ENCODE results near the gene ZSCAN12. TPM values are rescaled to one million over a fixed set of nuclear protein-coding genes. Genes with fewer than 3 reads are reported as not detected.

Gene ZSCAN12
- polyA plus RNA-seq, 6 donors from 2014 or later = 2.3 to 6.3 (median 3.8) TPM

DNA sequence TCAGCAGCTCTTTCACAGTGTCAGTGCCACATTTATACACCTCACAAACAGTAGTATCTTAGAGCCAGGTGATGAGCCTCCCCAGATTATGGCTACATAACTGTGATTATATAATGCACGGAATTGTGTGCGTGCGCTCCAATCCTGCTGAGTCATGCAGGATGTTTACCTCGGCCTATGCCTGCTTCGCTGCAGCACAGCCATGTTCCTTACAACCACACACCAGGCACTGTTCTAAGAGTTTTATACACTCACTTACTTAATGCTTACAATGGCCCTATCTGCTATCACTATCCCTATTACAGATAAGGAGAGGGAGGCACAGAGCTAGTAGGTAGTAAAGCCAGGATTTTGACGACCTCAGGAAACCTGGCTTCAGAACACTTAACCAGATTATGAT lies 42.5 kb downstream of the ZSCAN12 start:
- Mint-ChIP-seq H3K4me3 (peak overlapping the region in 1 of 8 donors; percentile 21), H3K27ac (no peak overlapping the region), H3K36me3 (no peaks in the 10 kb centered on the region), H3K4me1 (peaks cover 15 to 31% (median 23%) of the 10 kb centered on the region in 3 donors), H3K27me3 (no peaks in the 10 kb centered on the region), H3K9me3 (no peaks in the 10 kb centered on the region)
- DNase-seq = no peak
- no peak for ATAC-seq (ENCODE audit: low read depth in 2 of 2)

DNA sequence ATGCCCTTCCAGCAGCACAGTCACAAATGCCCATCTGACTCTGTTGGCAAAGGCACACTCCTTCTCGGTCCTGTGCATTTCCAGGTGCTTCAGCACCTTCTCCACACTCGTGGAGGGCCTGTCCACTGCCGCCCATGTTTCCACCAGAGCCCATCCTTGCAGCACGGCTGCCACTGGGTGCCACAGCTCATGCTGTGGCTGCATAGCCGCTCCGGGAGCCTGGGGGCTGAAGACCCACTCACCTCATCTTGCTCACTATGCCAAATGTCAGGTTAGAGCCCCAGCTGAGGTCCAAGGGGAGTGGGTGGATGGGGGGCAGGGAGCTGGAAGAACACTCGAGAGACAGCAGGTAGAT lies 42.9 kb downstream of the ZSCAN12 start:
- H3K36me3 Mint-ChIP-seq = no peaks in the 10 kb centered on the region
- no peak overlapping the region for H3K4me3 Mint-ChIP-seq
- no peaks in the 10 kb centered on the region for H3K27me3 Mint-ChIP-seq
- H3K9me3 Mint-ChIP-seq = no peaks in the 10 kb centered on the region
- peak overlapping the region in 1 of 6 donors; percentile 78 for H3K27ac Mint-ChIP-seq
- peaks cover 16 to 34% (median 26%) of the 10 kb centered on the region in 3 donors for H3K4me1 Mint-ChIP-seq
- DNase-seq = no peak
- no peak for ATAC-seq (ENCODE audit: low read depth in 2 of 2)

DNA sequence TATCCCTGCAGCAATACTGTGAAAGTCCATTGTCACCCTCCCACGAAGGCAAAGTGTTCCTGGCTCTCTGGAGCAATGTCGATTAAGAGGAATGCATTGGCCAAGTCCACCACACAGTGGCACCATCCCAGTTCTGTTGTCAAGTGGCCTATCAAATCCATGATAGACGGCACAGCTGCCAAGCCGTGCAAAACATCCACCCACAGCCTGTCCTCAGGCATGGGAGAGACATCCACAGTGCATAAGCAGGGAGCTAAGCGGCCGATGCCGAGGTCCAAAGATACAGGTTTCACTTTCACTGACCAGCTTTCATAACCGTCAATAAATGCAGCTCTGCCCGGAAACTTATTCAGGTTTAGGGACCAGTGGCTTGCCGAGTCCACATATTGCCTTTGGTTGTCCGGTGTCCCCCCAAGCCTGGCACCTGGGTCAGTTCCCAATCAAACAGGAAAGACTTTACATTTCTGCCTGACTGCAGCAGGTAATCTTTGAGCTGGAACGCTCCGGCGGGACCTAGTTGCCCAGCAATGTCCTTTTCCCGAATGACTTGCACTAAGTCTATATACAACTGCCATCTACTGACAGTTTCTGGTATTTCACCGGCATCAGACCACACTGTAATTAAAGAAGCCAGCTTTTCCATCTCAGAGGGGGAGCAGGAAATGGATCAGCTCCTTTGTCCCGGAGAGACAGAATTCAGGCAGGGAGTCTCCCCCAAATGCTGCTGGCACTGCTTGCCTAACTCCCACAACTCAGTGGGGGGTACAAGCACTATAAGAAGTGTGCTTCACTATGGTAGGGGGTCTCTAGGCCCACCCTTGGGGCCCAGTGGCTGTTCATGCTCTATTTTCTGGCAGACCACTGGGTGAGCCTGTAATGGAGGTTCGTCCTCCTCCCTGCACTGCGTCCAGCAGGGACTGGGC lies 43.5 kb downstream of the ZSCAN12 start:
- Mint-ChIP-seq H3K27me3 (no peaks in the 10 kb centered on the region), H3K27ac (peak overlapping the region; percentile 15 to 90 (median 66)), H3K4me3 (peak overlapping the region; percentile 79 to 97 (median 91)), H3K9me3 (no peaks in the 10 kb centered on the region), H3K4me1 (peaks cover 23 to 41% (median 32%) of the 10 kb centered on the region in 3 donors), H3K36me3 (no peaks in the 10 kb centered on the region)
- peak; percentile 58 for DNase-seq
- ATAC-seq (ENCODE audit: low read depth in 2 of 2) = peak; percentile 78 to 83

DNA sequence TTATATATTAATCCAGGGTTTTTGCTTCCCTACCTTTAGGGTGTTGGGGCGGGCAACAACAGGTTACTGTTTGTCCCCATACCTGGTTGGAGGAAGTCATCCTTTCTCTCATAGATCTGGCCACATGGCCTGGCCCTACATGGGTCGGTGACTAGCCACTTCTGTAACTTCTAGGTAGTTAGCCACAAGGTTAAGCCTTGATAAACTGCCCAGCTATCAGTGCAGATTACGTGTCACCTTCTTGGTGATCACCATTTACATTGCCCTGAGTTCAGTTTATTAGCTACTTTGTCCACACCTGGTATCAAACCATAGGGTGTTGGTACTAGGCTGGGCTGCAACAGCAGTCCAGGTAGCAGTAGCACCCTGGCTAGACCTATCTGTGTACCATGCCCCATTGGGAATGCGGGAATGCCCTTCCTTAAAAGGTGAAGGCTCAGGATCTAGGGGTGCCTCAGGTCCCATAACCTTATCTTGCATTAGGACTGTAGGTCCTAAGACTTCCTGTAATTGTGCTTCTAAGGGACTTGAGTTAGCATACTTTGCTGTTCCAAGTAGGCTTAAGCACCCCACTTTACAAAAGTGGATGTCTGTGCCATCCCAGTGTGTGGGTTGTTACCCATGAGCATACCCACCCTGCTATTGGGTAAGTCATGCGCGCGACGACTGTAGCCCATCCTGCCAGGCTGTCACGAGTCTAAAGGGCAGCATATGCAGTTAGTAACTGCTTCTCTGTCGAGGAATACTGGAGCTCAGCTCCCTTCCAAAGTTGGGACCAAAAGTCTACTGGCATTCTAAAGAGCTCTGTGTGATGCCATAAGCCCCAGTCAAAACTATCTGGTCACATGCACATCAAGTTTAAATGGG lies 44.6 kb downstream of the ZSCAN12 start:
- peak overlapping the region in 2 of 6 donors; percentile 39 to 90 for H3K27ac Mint-ChIP-seq
- no peak for DNase-seq

DNA sequence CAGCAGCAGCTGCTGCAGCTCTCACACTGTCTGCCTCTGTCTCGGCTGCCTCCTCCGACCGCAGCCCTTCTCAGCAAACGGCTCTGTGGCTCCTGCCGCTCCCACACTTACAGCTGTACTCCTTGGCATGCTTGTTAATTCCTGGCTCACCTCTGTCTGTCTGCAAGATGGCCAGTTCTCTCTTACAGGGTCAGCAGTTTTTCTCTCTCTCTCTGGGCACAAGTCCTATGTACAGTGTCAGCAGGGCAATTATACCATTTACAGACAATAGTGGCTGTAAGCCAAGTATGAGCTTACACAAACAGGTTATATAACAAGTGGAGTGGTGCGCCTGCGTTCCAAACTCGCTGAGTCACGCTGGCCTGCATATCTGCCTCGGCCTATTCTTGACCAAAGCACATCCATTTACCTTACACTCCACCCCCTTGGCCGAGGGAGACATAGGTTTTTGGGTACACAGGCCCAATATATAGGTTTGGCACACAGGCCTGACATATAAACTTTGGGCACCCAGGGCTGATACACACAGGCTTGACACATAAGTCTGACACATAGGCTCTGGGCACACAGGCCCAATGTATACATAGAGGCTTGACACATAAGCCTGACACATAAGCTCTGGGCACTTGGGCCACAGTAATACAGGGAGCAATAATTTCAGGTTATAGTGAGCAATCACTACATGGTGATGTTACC lies 45.4 kb downstream of the ZSCAN12 start:
- no peak for ATAC-seq (ENCODE audit: low read depth in 2 of 2)
- H3K27me3 Mint-ChIP-seq = no peaks in the 10 kb centered on the region

More for the DNA sequence above, 44.6 kb downstream of the ZSCAN12 start:
- ATAC-seq (ENCODE audit: low read depth in 2 of 2) = no peak
- H3K4me1 Mint-ChIP-seq = peaks cover 32 to 52% (median 43%) of the 10 kb centered on the region in 3 donors
- peak overlapping the region in 7 of 8 donors; percentile 25 to 97 (median 86) for H3K4me3 Mint-ChIP-seq
- H3K36me3 Mint-ChIP-seq = no peaks in the 10 kb centered on the region
- H3K27me3 Mint-ChIP-seq = no peaks in the 10 kb centered on the region
- no peaks in the 10 kb centered on the region for H3K9me3 Mint-ChIP-seq

DNA sequence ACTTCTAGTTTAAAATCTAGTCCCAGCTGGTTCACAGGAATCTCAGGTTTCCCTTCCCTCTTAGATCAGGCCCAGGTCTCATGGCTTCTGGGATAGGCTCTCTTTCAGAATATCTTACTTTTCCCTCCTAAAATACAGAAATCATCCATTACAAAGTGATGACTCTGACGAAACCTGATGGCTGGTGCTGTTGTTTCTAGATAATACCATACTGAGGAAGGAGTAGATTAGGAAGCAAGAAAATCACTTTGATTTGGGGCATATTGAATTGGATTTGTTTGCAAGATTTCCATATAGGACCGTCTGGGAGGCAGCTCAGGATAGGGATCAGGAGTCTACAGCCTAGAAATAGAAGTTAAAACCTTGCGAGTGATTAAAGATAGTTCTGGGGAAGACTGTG lies 46.2 kb downstream of the ZSCAN12 start:
- H3K27ac Mint-ChIP-seq = no peak overlapping the region
- H3K36me3 Mint-ChIP-seq = no peaks in the 10 kb centered on the region
- H3K9me3 Mint-ChIP-seq = no peaks in the 10 kb centered on the region
- ATAC-seq (ENCODE audit: low read depth in 2 of 2) (no peak), DNase-seq (no peak)
- no peaks in the 10 kb centered on the region for H3K27me3 Mint-ChIP-seq
- peak overlapping the region in 1 of 8 donors; percentile 85 for H3K4me3 Mint-ChIP-seq
- H3K4me1 Mint-ChIP-seq = peaks cover 39 to 59% (median 48%) of the 10 kb centered on the region in 3 donors

More for the DNA sequence above, 45.4 kb downstream of the ZSCAN12 start:
- no peaks in the 10 kb centered on the region for H3K9me3 Mint-ChIP-seq
- peak overlapping the region in 1 of 8 donors; percentile 85 for H3K4me3 Mint-ChIP-seq
- H3K36me3 Mint-ChIP-seq = no peaks in the 10 kb centered on the region
- peak overlapping the region in 2 of 6 donors; percentile 62 to 71 for H3K27ac Mint-ChIP-seq
- no peak for DNase-seq
- H3K4me1 Mint-ChIP-seq = peaks cover 39 to 59% (median 48%) of the 10 kb centered on the region in 3 donors

DNA sequence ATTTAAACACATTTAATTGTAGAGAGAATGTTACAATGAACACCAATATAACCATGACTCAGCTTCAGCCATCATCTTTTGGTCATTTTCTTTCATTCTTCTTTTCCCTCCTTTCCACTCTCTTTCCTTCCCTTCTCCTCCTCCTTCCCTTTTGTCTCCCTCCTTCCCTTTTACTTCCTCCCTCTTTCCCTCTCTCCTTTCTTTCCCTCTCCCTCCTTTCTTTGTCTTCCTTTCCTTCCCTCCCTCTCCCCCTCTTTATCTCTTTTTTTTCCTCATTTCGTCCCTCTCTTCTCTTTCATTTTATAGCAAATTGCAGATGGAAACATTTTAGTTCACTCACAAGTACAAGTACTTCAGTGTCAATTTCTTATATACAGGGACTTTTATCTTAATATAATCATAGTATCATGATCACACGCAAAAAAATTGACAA lies 48.0 kb downstream of the ZSCAN12 start:
- ATAC-seq (ENCODE audit: low read depth in 2 of 2) = no peak
- no peak for DNase-seq
- H3K27ac Mint-ChIP-seq = peak overlapping the region in 3 of 6 donors; percentile 16 to 91 (median 78)
- H3K4me1 Mint-ChIP-seq = peaks cover 39 to 56% (median 46%) of the 10 kb centered on the region in 3 donors
- no peaks in the 10 kb centered on the region for H3K36me3 Mint-ChIP-seq
- peaks cover 0 to 11% (median 0%) of the 10 kb centered on the region in 3 donors for H3K27me3 Mint-ChIP-seq
- no peaks in the 10 kb centered on the region for H3K9me3 Mint-ChIP-seq
- H3K4me3 Mint-ChIP-seq = peak overlapping the region in 6 of 8 donors; percentile 7 to 99 (median 98)

DNA sequence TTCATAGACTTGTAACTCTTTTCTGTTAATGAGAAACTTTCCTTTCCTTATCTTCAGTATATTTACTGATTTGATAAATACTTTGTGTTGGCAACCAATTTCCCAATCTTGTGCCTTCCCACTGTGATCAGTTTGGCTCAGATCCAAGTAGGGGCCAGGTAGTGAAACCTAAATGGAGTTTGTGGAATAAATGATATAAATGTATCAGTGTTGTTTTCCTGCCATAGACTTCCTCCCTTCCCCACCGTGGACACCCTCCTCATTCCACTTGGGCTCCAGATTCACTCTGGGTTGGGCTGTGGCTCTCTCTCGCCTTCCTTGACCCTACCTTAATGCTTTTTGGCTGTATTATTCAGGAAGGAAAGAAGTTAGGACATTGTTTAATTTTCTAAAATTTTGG lies 48.5 kb downstream of the ZSCAN12 start:
- Mint-ChIP-seq H3K36me3 (no peaks in the 10 kb centered on the region), H3K27me3 (peaks cover 0 to 15% (median 0%) of the 10 kb centered on the region in 3 donors), H3K9me3 (no peaks in the 10 kb centered on the region), H3K4me3 (peak overlapping the region in 6 of 8 donors; percentile 96 to 99 (median 98)), H3K4me1 (peaks cover 36 to 52% (median 42%) of the 10 kb centered on the region in 3 donors), H3K27ac (peak overlapping the region in 3 of 6 donors; percentile 38 to 97 (median 91))
- DNase-seq (no peak), ATAC-seq (ENCODE audit: low read depth in 2 of 2) (no peak)

DNA sequence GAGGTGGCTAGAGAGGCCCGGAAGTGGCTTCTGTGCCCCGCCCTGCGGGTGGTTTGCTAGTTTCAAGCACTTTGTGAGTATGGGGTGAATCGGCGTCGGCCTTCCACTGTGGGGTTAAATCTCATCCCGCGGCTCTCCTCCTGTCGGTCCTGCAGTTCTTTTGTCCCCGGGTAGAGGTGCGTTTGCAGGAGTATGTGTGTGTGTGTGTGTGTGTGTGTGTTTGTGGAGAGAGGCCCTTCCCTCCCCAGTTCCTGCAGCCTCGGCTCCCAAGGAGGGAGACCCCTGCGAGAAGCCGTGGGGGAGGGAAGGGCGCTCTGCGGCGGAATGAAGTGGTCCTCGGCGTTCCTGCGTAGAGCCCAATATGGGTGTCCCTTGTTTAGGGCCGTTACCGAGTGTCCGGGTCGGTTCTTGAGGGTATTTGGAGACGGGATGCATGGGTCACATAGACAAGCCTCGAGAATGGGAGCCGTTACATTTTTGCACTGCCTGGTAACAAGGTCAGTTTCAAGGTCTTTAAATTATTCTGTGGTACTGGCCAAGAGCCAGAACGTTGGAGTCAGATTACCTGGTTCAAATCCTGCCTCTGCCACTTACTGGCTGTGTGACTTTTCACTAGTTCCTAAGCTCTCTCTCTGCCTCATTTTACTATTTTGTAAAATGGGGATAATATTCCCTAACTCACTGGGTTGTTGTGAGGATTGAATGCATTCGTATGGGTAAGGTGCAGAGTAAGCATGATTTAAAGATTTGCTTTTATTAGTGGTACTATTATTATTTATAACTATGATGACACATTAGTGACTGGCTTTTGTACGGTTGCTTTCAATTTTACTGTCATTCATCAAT lies 49.4 kb downstream of the ZSCAN12 start, which contains the start of gene ZKSCAN3:
Gene ZKSCAN3, plus strand, starts transcription at position 56 of the 846 bp plus-strand sequence. CDS start 9,640 bp downstream, outside the sequence.
- Mint-ChIP-seq H3K9me3 (no peaks in the 10 kb centered on the region), H3K27me3 (peaks cover 0 to 20% (median 5%) of the 10 kb centered on the region in 3 donors), H3K4me3 (peak within 1 kb of the TSS; percentile 94 to 99 (median 98)), H3K4me1 (peaks cover 27 to 42% (median 32%) of the 10 kb centered on the region in 3 donors), H3K36me3 (no peaks in the 10 kb centered on the region), H3K27ac (peak within 1 kb of the TSS; percentile 91 to 97 (median 94))
- ATAC-seq (ENCODE audit: low read depth in 2 of 2) (peak; percentile 100), DNase-seq (peak; percentile 68)

DNA sequence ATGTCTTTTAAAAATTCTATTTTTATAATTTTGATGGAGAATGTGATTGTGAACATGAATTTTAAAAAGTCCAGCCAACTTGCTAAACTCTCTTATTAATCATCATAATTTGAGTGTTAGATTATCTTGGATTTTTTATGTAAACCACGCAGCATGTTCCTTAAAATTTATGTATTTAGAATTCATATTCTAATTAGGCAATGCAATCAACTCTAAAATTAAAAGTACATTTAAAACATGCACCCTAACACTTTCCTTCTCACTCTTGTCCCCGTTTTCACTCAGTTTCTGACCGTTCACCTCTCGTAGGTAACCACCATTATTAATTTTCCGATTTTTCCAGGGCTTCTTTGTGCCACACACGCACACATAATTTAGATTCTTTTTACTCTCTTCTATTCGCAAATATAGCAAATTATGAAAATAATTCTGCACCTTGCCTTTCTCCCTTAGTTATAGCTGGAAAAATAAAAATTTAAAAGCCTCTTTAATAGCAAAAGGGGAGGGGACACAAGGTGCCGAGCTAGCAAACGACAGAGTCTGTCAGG lies 50.1 kb downstream of the ZSCAN12 start:
- no peak for DNase-seq
- H3K9me3 Mint-ChIP-seq = no peaks in the 10 kb centered on the region
- no peaks in the 10 kb centered on the region for H3K36me3 Mint-ChIP-seq
- peaks cover 0 to 23% (median 5%) of the 10 kb centered on the region in 3 donors for H3K27me3 Mint-ChIP-seq
- peak in 1 of 2 donors; percentile 6 for ATAC-seq (ENCODE audit: low read depth in 2 of 2)
- peak overlapping the region; percentile 91 to 97 (median 94) for H3K27ac Mint-ChIP-seq
- peak overlapping the region; percentile 94 to 99 (median 98) for H3K4me3 Mint-ChIP-seq
- peaks cover 27 to 42% (median 31%) of the 10 kb centered on the region in 3 donors for H3K4me1 Mint-ChIP-seq

DNA sequence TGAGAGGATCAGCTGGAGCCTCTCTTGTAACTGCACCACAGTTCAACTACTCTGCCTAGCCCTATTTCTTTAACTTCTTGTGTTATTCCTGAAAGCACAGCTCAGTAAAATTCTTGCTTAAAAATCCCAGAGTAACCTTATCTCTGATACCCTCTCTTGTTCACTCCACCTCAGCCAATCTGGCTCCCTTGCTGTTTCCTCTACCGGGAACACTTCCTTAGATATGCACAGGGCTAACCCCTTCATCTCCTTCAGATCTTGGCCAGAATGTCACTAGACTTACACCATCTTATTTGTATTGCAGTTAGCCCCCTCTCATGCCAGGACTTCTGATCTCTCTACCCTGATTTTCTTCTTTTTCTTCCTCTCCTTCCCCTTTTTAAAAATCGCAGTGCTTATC lies 52.4 kb downstream of the ZSCAN12 start:
- H3K9me3 Mint-ChIP-seq = no peaks in the 10 kb centered on the region
- ATAC-seq (ENCODE audit: low read depth in 2 of 2) = no peak
- no peak for DNase-seq
- peaks cover 0 to 29% (median 9%) of the 10 kb centered on the region in 3 donors for H3K27me3 Mint-ChIP-seq
- H3K4me3 Mint-ChIP-seq = peak overlapping the region in 1 of 8 donors; percentile 2
- H3K27ac Mint-ChIP-seq = peak overlapping the region in 2 of 6 donors; percentile 19 to 51
- H3K36me3 Mint-ChIP-seq = no peaks in the 10 kb centered on the region
- peaks cover 24 to 29% (median 26%) of the 10 kb centered on the region in 3 donors for H3K4me1 Mint-ChIP-seq
